WTC11 (cell line): ENCODE data around the gene KNTC1. TPM values are rescaled to one million over a fixed set of nuclear protein-coding genes. Genes with fewer than 3 reads are reported as not detected.

Experiments used
- ATAC-seq: fragments of 200-7000 bp; cut with Tn5 transposase; 2 replicates; pipeline ENCODE4 v1.10.0; 2021; ENCODE audit warnings: mild to moderate bottlenecking, moderate library complexity
- CTCF ChIA-PET: fragments of 300-600 bp; sonication (Branson Sonifier 250); formaldehyde crosslinking; loops from one replicate; lab custom pipeline; 2021; ENCODE audit warnings: antibody characterized with exemption; lab: Charles Lee
- POLR2A ChIA-PET: fragments of 350-600 bp; sonication (Branson Sonifier 250); formaldehyde crosslinking; loops from one replicate; lab custom pipeline; 2021; ENCODE audit warnings: antibody characterized with exemption; lab: Charles Lee
- DNase-seq: peaks from one replicate; pipeline ENCODE4 v3.0.0; 2021; ENCODE audit warnings: low spot score
- H3K27ac Mint-ChIP-seq: 2 replicates; pipeline ENCODE4 v1.8.0; 2021; ENCODE audit warnings: mixed read lengths
- H3K27me3 Mint-ChIP-seq: 2 replicates; pipeline ENCODE4 v1.8.0; 2021; ENCODE audit warnings: low read depth, mild to moderate bottlenecking, moderate library complexity, mixed read lengths
- H3K36me3 Mint-ChIP-seq: 2 replicates; pipeline ENCODE4 v1.8.0; 2021; ENCODE audit warnings: mixed read lengths
- H3K4me1 Mint-ChIP-seq: 2 replicates; pipeline ENCODE4 v1.8.0; 2022; ENCODE audit warnings: mixed read lengths
- H3K4me3 Mint-ChIP-seq: 2 replicates; pipeline ENCODE4 v1.8.0; 2021; ENCODE audit warnings: mild to moderate bottlenecking, moderate library complexity, mixed read lengths
- H3K9me3 Mint-ChIP-seq: 2 replicates; pipeline ENCODE4 v1.8.0; 2021; ENCODE audit warnings: mixed read lengths
- ARID4B ChIP-seq: sonication (generic); formaldehyde crosslinking; IDR thresholded peaks from 2 replicates; pipeline ENCODE4 v1.8.0; 2023; ENCODE audit warnings: missing genetic modification reagents, mild to moderate bottlenecking, borderline replicate concordance
- ATF6 ChIP-seq: sonication (generic); formaldehyde crosslinking; IDR thresholded peaks from 2 replicates; pipeline ENCODE4 v1.8.1; 2023; ENCODE audit warnings: mild to moderate bottlenecking, missing genetic modification reagents
- ETV6 ChIP-seq: sonication (generic); formaldehyde crosslinking; IDR thresholded peaks from 2 replicates; pipeline ENCODE4 v1.8.1; 2022; ENCODE audit warnings: mild to moderate bottlenecking, missing genetic modification reagents
- FOXJ3 ChIP-seq: sonication (generic); formaldehyde crosslinking; IDR thresholded peaks from 2 replicates; pipeline ENCODE4 v1.9.0; 2021; ENCODE audit warnings: missing genetic modification reagents, mild to moderate bottlenecking, borderline replicate concordance
- HMGXB4 ChIP-seq: sonication (generic); formaldehyde crosslinking; IDR thresholded peaks from 2 replicates; pipeline ENCODE4 v1.8.1; 2023; ENCODE audit warnings: mild to moderate bottlenecking, moderate library complexity, missing genetic modification reagents
- NFATC4 ChIP-seq: fragments of 250-450 bp; sonication (Bioruptor Pico); IDR thresholded peaks from 2 replicates; pipeline ENCODE4 v1.9.0; 2021; ENCODE audit warnings: mild to moderate bottlenecking
- NR1H2 ChIP-seq: sonication (generic); formaldehyde crosslinking; IDR thresholded peaks from 2 replicates; pipeline ENCODE4 v1.9.0; 2021; ENCODE audit warnings: mild to moderate bottlenecking, moderate library complexity, missing genetic modification reagents
- RELA ChIP-seq: sonication (generic); formaldehyde crosslinking; IDR thresholded peaks from 2 replicates; pipeline ENCODE4 v1.8.1; 2022; ENCODE audit warnings: missing genetic modification reagents, mild to moderate bottlenecking, borderline replicate concordance
- RORB ChIP-seq: fragments of 250-450 bp; sonication (Bioruptor Pico); IDR thresholded peaks from 2 replicates; pipeline ENCODE4 v1.9.0; 2021; ENCODE audit warnings: mild to moderate bottlenecking
- STAT6 ChIP-seq: sonication (generic); formaldehyde crosslinking; conservative IDR thresholded peaks from 2 replicates; pipeline ENCODE4 v1.8.1; 2023; ENCODE audit warnings: mild to moderate bottlenecking, low read depth, missing genetic modification reagents, moderate library complexity
- TCF7 ChIP-seq: sonication (generic); formaldehyde crosslinking; IDR thresholded peaks from 2 replicates; pipeline ENCODE4 v1.8.0; 2022; ENCODE audit warnings: mild to moderate bottlenecking, low read depth, missing genetic modification reagents, moderate library complexity
- ZNF263 ChIP-seq: sonication (generic); formaldehyde crosslinking; IDR thresholded peaks from 2 replicates; pipeline ENCODE4 v1.8.1; 2022; ENCODE audit warnings: low read depth, mild to moderate bottlenecking, moderate library complexity, missing genetic modification reagents
- ZNF423 ChIP-seq: fragments of 250-450 bp; sonication (Bioruptor Pico); IDR thresholded peaks from 2 replicates; pipeline ENCODE4 v2.1.2; 2022; ENCODE audit warnings: mild to moderate bottlenecking, moderate library complexity
- ZNF671 ChIP-seq: fragments of 250-450 bp; sonication (Bioruptor Pico); IDR thresholded peaks from 2 replicates; pipeline ENCODE4 v1.8.0; 2021; ENCODE audit warnings: mild to moderate bottlenecking
- total RNA-seq: library from RNA; stranded (reverse); gene quantifications from 3 replicates; pipeline ENCODE4 v1.2.3, GENCODE V29; 2021

Gene KNTC1
- total RNA-seq, 1 experiment from 2014 or later, result 85.1 TPM

- TF ChIP-seq HMGXB4 (CRISPR knock-in tag) (no peak), ZNF423 (CRISPR knock-in tag) (no peak), FOXJ3 (no peak), ATF6 (CRISPR knock-in tag) (no peak), NR1H2 (CRISPR knock-in tag) (no peak), TCF7 (CRISPR knock-in tag) (no peak), RELA (CRISPR knock-in tag) (no peak)
Measured at GRCh38 chr12:122544537-122544936, 17.5 kb downstream of the KNTC1 start (continued).

GRCh38 chr12:122545855-122546254 lies 18.8 kb downstream of the KNTC1 start:
- no peaks in the 10 kb centered on the region for H3K4me1 Mint-ChIP-seq
- H3K27ac Mint-ChIP-seq, result no peak overlapping the region
- TF ChIP-seq ETV6 (CRISPR knock-in tag) (no peak), ZNF671 (CRISPR knock-in tag) (no peak)
- TF ChIP-seq, all 79 proteins: peak for 0
- POLR2A ChIA-PET, result no interaction called here
- Mint-ChIP-seq H3K27me3 (no peaks in the 10 kb centered on the region), H3K4me3 (no peak overlapping the region), H3K9me3 (no peaks in the 10 kb centered on the region), H3K36me3 (peaks cover 56% of the 10 kb centered on the region)
- ATAC-seq (no peak), DNase-seq (no peak)
- CTCF ChIA-PET, result no interaction called here

GRCh38 chr12:122547330-122547729 lies 20.3 kb downstream of the KNTC1 start:
- H3K4me1 Mint-ChIP-seq, result no peaks in the 10 kb centered on the region
- no peak for DNase-seq
- CTCF ChIA-PET, result no interaction called here
- no peak for TF ChIP-seq STAT6 (CRISPR knock-in tag)
- TF ChIP-seq RORB, result no peak
- no peak for TF ChIP-seq ARID4B (CRISPR knock-in tag)
- TF ChIP-seq ZNF263 (CRISPR knock-in tag), result no peak
- no peak for TF ChIP-seq NFATC4 (CRISPR knock-in tag)
- TF ChIP-seq, all 79 proteins: peak for 0
- Mint-ChIP-seq H3K36me3 (peaks cover 63% of the 10 kb centered on the region), H3K27ac (no peak overlapping the region), H3K27me3 (no peaks in the 10 kb centered on the region), H3K9me3 (no peaks in the 10 kb centered on the region), H3K4me3 (no peak overlapping the region)
- no peak for ATAC-seq
- POLR2A ChIA-PET, result no interaction called here
